Fibroblast of skin of right biceps (primary cell): Measurements from ENCODE around the gene BDH2.

ENCODE experiments used
- DNase-seq: peaks from one replicate; pipeline ENCODE4 v3.0.0-alpha.2; 2013

The BDH2 gene

GRCh38 chr4:103099691-103100392 is at the start of gene BDH2:
Gene BDH2, minus strand, starts transcription at chr4:103099834. Its CDS starts 3,580 bp downstream, at chr4:103096254.
- DNase-seq, result peak; percentile 93

GRCh38 chr4:103144926-103145325 is 45.3 kb upstream of the BDH2 start:
- no peak for DNase-seq

GRCh38 chr4:103137446-103137827 is 37.8 kb upstream of the BDH2 start:
- peak; percentile 56 for DNase-seq

GRCh38 chr4:103136671-103137445 is 37.2 kb upstream of the BDH2 start:
- DNase-seq, result no peak

GRCh38 chr4:103129174-103129573 is 29.5 kb upstream of the BDH2 start:
- DNase-seq, result no peak

GRCh38 chr4:103126126-103126525 is 26.5 kb upstream of the BDH2 start:
- DNase-seq, result no peak

- no peak for DNase-seq
These were observed 23.5 kb upstream of the BDH2 start for GRCh38 chr4:103123114-103123513.

GRCh38 chr4:103118166-103118565 is 18.5 kb upstream of the BDH2 start:
- peak; percentile 27 for DNase-seq

- DNase-seq, result no peak
These were observed 12.0 kb upstream of the BDH2 start for GRCh38 chr4:103111598-103111997.

- no peak for DNase-seq
These were observed 8.9 kb upstream of the BDH2 start for GRCh38 chr4:103108542-103108941.

GRCh38 chr4:103105558-103106356 is 6.1 kb upstream of the BDH2 start:
- peak; percentile 23 for DNase-seq

- DNase-seq, result no peak
These were observed 5.3 kb upstream of the BDH2 start for GRCh38 chr4:103104886-103105285.

- no peak for DNase-seq
These were observed 1.1 kb upstream of the BDH2 start for GRCh38 chr4:103100691-103101090.

- no peak for DNase-seq
These were observed 736 bp downstream of the BDH2 start for GRCh38 chr4:103098756-103099440.

- DNase-seq, result no peak
These were observed 1.3 kb downstream of the BDH2 start for GRCh38 chr4:103098341-103098740.

GRCh38 chr4:103097112-103097511 is 2.5 kb downstream of the BDH2 start:
- DNase-seq, result no peak

- DNase-seq, result no peak
These were observed 4.6 kb downstream of the BDH2 start for GRCh38 chr4:103095080-103095479.

GRCh38 chr4:103092245-103092644 is 7.4 kb downstream of the BDH2 start:
- DNase-seq, result no peak

GRCh38 chr4:103091601-103092223 is 7.9 kb downstream of the BDH2 start:
- DNase-seq, result peak; percentile 67

- DNase-seq, result no peak
These were observed 10.2 kb downstream of the BDH2 start for GRCh38 chr4:103089481-103089880.

GRCh38 chr4:103086551-103086950 is 13.1 kb downstream of the BDH2 start:
- no peak for DNase-seq

- no peak for DNase-seq
These were observed 14.0 kb downstream of the BDH2 start for GRCh38 chr4:103085555-103086196.
